ENCODE data around the gene FBXL17.

DNA sequence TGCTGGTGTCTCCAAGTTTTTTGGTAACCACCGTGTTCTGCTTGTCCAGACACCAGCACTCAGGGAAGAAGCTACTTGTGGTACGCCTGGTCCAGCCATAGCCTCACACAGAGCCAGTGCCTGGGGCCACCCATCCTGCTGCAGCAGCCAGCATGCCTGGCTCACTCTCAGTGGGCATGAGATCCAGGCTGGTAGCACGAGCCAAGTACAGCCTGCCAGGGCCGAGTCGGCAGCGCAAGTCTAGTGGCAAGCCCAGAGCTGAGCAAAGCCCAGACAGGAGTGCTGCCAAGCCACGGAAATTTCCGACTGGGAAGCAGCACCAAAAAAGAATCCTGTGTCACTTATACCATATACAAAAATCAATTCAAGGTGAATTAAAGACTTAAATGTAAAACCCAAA is 36.3 kb upstream of the FBXL17 start:
- TF ChIP-seq BCL11B (tag by site-specific recombination; IDR thresholded peaks at IDR 0.05; ENCODE audit: low read depth) (no peak), ZNF239 (tag by site-specific recombination; IDR thresholded peaks at IDR 0.05) (no peak)
